SKM-1 treated with dmso at 0.1 percent for 144 hours (cell line): ENCODE results near the gene IER2.
"Not testable (repeated sequence)": the region's sequence is repeated elsewhere in the genome, so short reads cannot be mapped to it uniquely, and the experiment has no call there.

Experiments
- DNase-seq: peaks from one replicate; lab custom pipeline; 2025; ENCODE audit not compliant: unreplicated experiment; lab: John Stamatoyannopoulos, UW

The IER2 gene

GRCh38 chr19:13190781-13191540 lies 40.8 kb downstream of the IER2 start:
- DNase-seq = no peak

DNA sequence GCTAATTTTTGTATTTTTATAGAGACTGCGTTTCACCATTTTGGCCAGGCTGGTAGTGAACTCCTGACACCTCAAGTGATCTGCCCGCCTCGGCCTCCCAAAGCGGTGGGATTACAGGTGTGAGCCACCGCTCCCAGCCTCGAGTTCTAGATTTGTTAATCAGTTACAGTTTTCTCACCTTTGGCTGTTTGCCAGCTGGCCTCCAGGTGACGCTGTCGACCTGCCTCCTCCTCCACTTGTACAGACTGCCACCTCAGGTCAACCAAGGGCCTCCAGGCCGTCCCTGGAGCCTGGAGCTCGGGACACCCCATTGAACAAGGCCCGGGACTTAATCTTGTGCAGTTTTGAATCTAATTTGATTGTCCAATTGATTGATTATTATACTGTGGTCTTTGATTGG lies 45.5 kb downstream of the IER2 start:
- no peak for DNase-seq

- no peak for DNase-seq
Observed at GRCh38 chr19:13198634-13199033, 48.4 kb downstream of the IER2 start.

DNA sequence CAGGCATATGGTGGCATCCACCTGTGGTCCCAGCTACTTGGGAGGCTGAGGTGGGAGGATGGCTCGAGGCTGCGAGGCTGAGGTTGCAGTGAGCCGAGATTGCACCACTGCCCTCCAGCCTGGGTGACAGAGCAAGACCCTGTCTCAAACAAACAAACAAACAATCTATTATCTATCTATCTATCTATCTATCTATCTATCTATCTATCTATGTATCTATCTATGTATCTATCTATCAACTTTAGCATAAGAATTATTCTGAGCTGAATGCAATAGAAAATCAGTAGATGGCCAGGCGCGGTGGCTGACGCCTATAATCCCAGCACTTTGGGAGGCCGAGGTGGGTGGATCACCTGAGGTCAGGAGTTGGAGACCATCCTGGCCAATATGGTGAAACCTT lies 51.9 kb downstream of the IER2 start:
- not testable (repeated sequence) for DNase-seq
